GM12891 (cell line): ENCODE results near the gene ARHGEF11.

Experiments used
- POLR2A ChIP-seq: IDR thresholded peaks from 2 replicates; pipeline ENCODE4 v1.6.1; 2011; ENCODE audit warnings: low read depth, low read length, control low read depth
- POLR2AphosphoS5 ChIP-seq: IDR thresholded peaks from 2 replicates; pipeline ENCODE4 v1.6.1; 2011; ENCODE audit warnings: low read depth, low read length, control low read depth
- SPI1 ChIP-seq: IDR thresholded peaks from 2 replicates; pipeline ENCODE4 v1.6.1; 2011; ENCODE audit warnings: low read depth, low read length, control low read depth
- TAF1 ChIP-seq: IDR thresholded peaks from 2 replicates; pipeline ENCODE4 v1.6.1; 2011; ENCODE audit warnings: low read depth, low read length, control low read depth

GRCh38 chr1:156951371-156951770 is 94.2 kb downstream of the ARHGEF11 start:
- TF ChIP-seq POLR2A (no peak), TAF1 (no peak), POLR2AphosphoS5 (no peak), SPI1 (no peak)
